ENCODE results near the gene OR10D3.
"Not testable (repeated sequence)": the region's sequence is repeated elsewhere in the genome, so short reads cannot be mapped to it uniquely, and the experiment has no call there.

Gene OR10D3, protein sequence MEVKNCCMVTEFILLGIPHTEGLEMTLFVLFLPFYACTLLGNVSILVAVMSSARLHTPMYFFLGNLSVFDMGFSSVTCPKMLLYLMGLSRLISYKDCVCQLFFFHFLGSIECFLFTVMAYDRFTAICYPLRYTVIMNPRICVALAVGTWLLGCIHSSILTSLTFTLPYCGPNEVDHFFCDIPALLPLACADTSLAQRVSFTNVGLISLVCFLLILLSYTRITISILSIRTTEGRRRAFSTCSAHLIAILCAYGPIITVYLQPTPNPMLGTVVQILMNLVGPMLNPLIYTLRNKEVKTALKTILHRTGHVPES
- long read RNA-seq, donor 1, result 0 reads
- long read RNA-seq, donor 2, result 0 reads
- long read RNA-seq, donor 3, result 0 reads
- long read RNA-seq, donor 4, result 0 reads
- long read RNA-seq, donor 5, result 0 reads
- long read RNA-seq, donor 6, result 0 reads
- long read RNA-seq, donor 7, result 0 reads
- long read RNA-seq, donor 8, result 0 reads

DNA sequence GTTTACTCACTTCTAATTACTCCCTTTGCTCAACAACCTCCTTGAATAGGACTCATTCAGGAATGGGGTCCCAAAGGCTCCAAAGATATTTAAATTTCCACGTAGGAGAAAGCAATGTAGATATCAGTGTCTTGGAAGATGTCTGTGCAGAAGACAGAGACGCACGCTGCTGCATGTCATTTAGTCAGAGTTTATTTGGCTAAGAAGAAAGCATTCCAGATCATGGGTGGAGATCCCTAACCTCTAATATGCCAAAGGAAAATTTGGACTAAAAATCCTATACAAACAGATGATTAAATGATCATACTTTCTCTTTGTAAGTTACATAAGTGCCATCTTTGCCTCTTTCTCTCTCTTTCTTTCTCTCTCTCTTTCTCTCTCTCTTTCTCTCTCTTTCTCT, at the start of gene OR10D3:
Gene OR10D3, plus strand, starts transcription at position 278 of the 400 bp plus-strand sequence. CDS start 1,925 bp downstream, outside the sequence.
- no peak for DNase-seq

DNA sequence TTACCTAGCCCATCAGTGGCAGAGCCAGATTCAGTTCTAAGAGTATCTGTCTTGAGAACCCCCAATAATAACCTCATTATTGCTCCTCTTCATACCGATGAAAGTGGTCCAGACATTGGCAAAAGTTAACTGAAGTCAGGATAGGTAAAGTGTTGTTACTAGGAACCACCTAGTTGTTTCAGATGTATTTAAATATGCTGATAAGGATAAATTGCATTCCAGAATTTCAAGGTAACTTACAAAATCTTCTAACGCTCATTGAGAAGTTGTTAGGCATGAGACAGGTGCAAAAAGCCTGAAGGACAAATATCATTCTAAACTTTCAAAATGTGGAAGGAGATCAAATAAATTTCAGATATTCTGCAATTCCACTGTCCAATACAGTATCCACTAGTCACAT, 40.1 kb upstream of the OR10D3 start:
- no peak for DNase-seq

DNA sequence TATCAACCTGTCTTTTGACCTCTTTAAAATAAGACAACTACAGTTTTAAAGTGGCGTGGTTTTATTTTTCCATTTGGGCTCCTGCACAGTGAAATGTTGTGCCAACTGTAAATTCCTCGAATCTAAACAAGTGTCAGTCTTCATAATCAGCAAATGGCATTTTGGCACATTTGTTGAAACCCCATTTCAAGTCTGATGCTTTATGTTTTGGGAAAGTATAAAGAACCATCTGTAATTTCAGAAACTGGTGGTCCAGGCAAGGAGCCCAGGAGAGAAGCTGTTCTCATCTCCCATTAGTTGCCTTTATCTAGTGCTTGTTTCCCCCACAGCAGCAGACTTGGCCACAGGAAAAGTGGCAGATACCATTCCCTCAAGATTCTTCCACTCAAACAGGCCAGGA, 35.2 kb upstream of the OR10D3 start:
- no peak for DNase-seq

DNA sequence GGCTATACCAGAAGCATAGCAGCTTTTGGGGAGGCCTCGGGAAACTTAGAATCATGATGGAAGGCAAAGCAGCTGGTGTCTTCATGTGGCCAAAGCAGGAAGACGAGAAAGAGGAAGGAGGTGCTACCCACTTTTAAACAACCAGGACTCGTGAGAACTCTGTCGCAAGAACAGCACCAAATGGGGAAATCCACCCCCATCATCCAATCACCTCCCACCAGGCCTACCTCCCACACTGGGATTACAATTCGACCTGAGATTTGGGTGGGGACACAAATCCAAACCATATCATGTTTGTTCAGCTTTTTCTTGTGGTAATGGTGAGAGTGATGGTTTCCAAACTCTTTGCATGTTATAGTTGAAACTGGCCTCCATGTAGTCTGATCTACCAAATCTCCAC, 32.5 kb upstream of the OR10D3 start:
- no peak for DNase-seq

DNA sequence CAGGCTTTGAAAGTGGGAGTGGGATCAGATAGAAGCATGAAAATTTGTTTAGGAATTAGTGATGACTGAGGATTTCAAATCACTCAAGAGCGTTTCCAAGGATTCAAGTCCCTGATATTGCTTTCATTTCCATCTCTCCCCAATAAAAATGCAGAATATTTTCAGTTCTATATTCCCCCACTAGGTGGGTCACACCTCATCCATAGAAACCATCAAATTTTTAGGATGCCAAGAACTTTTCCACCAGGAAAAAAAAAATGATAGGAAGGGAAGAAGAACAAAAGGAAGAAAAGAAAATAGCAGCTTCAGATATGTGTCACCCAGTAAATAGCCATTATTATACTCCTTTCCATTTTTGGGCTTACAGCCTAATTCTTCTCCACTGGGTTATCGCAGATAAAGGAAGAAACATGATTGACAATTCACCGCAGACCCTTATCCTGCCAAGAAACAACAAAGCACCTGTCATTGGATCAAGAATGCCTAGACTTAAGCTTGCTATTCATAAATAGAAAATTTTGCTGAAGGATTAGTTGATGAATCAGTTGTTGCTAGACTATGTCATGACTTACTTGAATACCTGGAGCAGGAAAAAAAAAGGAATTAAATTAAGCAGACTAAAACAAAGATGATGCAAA, 30.3 kb upstream of the OR10D3 start:
- DNase-seq, result no peak

DNA sequence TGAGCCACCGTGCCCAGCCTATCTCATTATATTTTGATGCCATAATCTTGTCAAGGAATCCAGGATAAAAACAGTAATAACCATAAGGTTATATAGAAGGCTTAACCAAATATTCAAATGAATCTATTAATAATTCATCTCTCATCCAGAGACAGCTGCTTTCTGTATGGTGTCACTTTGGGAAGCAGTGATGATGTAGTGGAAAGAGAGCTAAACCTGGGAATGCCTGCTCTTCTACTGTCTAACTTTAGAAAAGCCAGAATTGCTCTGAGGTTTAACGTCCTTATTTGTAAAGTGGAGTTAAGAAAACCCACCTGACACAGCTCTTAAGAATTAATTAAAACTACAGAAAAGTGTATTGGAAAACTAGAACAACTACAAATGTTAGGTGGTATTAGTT, 29.3 kb upstream of the OR10D3 start:
- DNase-seq, result no peak

DNA sequence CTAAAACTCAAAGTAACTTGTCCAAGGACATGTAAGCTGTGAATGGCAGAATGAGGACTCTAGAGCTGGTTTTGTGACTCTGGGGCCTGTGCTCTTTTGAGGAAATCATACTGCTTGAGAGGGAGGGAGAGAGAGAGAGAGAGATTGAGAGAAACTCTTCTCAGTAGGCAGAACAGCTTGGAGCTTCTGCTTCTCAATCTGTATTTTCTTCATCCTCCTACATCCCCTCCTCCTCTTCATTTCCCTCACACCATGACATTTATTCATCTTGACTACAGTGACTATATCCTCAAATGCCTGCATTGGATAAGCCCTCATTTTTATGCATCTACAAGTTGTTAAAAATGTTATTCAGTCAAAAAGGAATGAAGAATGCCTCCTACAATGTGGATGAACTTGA, 23.7 kb upstream of the OR10D3 start:
- no peak for DNase-seq

DNA sequence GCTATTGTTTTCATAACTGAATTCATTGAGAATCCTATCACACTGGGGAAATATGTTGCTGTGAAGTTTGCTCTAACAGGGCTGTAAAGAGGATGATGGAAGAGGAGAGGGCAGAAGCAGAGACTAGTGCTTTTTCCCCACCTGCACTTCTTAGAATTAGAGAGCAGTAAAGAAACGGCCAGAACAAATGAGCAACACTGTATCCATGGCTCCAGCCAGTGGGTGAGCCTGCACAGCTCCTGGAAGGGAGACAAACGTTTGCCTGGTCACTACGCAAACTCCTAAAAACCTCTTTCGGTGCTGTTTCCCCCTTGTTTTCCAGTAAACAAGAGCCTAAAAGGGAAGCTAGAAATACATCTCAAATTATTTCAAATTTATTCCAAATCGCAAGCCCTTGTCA, 22.2 kb upstream of the OR10D3 start:
- DNase-seq, result no peak

DNA sequence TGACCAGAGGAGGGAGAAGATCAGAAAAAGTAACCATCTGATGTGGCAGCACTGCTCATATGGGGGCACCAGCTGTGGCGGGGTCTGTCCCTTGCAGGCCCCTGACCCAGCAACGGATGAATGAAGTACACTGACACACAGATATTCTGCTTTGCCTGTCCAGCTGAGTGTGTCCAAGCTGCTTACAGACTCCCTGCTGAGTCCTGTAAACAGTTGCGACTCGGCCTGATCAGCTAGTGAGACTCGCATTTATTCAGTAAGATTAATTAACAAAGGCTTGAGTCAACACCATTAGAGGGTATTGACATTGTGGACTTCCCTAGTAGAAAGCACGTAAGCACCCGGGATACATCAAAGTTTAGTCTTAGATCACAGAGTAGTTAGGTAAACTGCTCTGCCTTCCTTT, 15.3 kb upstream of the OR10D3 start:
- no peak for DNase-seq

DNA sequence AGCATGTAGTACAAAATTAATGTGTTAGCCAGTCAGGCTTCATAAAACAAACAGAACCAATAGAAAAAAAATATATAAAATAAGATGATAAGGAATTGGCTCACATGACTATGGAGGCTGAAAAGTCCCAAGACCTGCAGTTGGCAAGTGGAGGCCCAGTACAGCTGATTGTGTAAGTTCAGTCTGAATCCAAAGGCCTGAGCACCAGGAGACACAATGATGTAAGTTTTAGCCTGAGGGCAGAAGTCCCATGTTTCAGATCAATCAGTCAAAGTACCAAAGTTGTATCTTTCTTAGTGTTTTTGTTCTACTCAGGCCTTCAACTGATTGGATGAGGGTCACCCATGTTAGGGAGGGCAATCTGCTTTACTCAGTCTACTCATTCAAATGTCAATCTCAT, 14.3 kb upstream of the OR10D3 start:
- DNase-seq, result no peak

DNA sequence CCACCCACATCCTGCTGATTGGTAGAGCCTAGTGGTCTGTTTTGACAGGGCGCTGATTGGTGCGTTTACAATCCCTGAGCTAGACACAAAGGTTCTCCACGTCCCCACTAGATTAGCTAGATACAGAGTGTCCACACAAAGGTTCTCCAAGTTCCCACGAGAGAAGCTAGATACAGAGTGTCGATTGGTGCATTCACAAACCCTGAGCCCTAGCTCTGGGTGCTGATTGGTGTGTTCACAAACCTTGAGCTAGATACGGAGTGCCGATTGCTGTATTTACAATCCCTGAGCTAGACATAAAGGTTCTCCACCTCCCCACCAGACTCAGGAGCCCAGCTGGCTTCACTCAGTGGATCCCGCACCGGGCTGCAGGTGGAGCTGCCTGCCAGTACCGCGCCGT, 12.8 kb upstream of the OR10D3 start:
- DNase-seq, result not testable (repeated sequence)

DNA sequence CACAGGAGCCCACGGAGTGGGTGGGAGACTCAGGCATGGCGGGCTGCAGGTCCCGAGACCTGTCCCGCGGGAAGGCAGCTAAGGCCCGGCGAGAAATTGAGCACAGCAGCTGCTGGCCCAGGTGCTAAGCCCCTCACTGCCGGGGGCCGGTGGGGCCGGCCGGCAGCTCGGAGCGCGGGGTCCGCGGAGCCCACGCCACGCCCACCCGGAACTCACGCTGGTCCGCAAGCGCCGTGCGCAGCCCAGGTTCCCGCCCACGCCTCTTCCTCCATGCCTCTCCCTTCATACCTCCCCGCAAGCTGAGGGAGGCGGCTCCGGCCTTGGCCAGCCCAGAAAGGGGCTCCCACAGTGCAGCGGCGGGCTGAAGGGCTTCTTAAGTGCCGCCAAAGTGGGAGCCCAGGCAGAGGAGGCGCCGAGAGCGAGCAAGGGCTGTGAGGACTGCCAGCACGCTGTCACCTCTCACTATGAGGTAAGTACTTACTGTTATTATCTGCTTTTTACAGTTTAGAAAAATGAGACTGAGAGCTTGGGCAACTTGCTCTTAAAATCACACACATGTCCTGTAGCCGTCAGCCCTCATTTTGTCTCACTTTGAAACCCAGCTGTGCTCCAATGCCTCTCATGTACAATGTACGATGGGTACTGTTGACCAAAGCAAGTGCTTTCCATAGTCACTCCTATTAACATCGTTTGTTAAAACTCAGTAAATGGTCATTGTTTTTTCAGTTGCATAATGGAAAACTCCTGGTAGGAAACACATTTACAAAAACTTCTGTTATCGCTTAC, 12.2 kb upstream of the OR10D3 start:
- no peak for DNase-seq

DNA sequence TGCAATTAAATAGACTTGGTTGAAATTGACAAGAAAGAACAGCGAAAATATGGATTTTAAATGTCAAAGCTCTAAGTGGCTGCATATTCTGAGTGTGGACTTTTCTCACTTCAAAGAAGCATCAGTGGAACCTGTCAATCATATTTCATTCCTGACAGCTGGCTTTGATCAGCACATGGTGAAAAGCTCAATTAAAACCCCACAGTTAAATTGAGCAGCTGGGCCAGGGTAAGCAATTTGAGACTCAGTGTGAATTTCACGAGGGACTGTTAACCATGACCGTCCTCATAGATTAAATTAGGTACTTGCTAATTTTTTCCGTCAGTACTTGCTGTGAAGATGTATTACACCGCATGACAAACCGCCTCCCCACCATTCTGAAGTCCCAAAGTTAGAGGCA, 11.0 kb upstream of the OR10D3 start:
- DNase-seq, result no peak

DNA sequence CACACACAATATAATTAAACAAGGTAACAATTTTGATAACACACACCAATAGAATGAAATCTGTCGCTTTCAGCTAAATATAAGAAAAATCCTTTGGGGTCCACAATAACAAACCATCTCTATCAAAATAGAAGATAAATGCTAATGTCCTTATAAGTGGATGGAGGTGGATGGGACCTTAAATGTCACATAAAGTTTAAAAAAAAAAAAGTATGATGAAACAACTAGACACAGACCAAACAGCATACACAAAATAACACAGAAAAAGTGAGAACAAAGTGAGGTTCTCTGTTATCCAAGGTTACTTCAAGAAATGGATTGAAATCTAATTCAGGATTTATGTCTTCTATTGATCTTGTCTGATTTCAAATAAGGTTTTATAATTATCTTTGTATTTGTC, 10.5 kb upstream of the OR10D3 start:
- DNase-seq, result no peak

DNA sequence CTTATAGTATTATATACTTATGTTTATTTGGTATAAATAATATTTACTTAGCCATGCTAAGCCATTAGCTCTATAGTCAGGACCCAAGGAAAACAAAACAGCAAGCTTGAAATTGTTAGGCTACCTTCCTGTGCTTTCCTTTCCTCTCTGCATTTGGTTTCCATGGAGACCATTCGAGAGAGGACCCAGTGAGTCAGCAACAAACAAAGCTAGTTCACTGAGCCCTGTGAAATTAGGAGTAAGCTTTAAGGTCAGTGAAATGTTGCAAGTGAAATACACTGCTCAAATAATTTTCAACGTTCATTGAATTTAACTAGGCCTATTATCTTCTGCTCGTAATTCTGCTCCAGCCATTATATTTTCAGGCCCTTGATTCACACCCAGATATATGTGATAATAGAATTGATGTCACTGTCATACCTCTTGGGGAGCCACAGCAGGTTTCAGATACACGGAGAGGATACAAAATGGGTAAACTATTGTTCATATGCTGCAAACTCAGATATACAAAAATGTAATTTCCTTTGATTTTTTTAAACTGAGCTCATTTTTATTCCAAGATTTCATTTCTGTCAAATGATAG, 9.1 kb upstream of the OR10D3 start:
- no peak for DNase-seq

DNA sequence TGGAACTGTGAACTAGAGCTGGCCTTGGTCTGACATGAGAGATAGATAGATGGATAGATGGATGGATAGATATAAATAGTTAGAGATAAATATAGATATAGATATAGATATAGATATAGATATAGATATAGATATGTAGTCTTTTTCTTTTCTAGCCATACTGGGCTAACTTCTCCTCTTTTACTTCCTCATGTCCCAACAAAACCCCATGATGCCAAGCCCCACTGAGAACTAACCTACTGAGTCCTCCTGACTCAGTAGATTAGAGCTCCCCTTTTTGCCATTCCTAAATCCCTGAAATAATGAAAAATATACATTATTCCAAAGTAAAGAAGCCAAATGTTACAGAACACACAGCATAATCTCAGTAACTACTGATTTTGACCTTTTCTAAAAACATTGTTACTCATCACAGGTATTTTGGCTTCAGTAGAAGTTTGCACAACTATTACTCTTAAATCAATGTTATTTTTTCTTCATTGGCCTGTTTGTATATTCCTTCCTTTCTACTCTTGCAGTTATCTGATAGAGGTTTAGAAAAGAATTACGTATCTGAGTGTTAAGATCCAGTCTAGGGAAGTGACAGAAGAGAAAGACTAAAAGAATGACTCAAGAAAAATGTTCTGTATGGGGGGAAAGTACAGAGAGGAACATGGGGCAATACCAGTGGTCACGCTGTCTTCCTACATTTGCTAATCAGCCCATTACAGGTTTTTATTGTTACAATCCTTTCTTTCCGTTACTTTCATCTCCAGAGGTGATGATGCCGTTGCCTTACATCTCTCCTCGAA, 6.0 kb upstream of the OR10D3 start:
- DNase-seq, result no peak

DNA sequence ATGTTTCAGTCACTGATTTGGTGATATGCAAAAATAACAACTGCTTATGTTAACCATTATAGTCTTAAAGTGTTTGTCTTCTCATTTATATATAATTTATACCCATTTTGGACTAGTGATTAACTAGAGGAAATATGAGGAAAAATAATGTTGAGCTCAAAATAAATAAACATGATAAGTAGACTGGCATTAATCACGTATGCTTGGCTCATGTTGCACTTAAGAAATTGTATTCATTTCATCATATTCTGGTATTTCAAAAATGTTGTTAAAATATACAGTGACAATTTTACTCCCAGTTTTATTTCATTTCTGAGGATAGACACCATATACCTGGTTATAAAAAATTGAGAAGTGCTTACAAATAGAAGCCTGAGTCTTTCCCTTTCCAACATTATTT, 3.8 kb upstream of the OR10D3 start:
- no peak for DNase-seq

DNA sequence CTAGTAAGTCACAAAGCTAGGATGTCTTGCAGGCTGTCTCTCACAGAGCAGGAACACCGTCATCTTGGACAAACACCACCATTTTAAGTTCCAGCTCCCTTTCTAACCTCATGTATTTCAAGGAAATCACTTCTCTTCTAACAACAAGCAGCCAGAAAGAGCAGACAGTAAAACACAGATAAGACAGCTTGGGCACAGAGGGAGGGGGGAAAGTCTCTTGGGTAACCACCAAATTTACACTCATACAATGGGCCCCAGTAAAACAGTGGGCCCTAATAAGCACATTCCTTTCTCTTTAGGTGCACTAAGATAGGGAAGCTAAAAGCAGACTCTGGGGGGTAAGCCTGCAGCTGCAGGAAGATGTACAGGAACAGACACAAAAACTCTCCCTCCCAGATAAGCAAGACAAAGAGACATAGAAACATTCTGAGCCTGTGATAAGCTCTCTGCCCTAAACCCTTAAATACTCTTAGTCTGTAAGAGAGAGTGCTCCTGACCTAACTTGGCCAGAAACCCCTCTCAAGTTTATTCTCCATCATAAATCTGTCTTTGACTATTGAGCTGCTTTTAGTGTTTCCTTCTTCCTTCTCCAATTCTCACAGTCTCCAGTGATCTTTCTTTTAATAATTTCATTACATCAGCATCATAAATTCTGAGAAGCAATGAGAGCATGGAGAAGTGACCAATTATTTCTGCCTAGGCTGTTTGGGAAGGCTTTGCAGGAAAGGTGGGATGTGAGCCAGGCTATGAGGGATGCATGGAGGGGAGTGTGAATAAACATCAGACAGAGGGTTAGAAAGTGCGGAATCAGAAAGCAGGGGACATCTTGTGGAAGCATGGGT, 7.4 kb downstream of the OR10D3 start:
- peak; percentile 10 for DNase-seq

DNA sequence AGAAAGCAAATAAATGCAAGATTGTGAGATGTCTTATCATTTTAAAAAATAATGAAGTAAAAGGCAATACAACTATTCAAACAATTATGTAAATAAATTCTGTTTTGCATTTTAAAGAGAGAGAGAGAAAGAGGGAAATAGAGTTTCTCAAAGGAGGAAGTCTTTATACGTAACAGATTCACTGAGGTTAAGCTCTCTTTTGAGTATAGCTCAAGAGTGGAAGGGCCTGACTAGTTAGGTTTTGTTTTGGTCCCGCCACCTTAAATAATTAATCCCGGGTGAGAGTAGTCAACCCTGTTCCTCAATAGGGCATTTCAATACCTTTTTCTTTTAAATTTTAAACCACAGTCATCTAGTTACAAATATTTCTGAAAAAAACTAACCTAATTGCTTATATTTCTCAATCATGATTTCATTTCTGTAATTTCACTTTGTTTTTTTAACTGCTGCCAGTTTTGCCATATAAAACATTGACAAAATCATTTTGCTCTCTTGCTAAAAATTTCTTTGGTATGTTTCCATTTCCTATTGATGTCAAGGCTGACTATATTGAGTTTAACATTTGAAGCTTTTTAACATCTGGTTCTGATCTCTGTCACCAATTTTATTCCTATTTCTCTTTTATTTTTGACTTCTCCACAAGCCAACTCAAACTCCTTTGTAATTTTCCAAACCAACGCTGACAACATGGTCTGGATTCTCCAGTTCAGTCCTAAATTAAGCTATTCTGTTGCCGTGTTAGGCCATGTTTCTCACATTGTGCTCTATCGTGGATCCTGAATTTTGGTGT, 10.3 kb downstream of the OR10D3 start:
- no peak for DNase-seq

Measured in right kidney (tissue), 9 donors.